Karpas-422 (cell line): ENCODE data around the gene GNA12. TPM values are rescaled to one million over a fixed set of nuclear protein-coding genes. Genes with fewer than 3 reads are reported as not detected.

Experiments used
- DNase-seq: peaks from one replicate; pipeline ENCODE4 v3.0.0-alpha.2; 2015
- H2AFZ ChIP-seq: fragments of 200-600 bp; sonication (generic); 2 replicates; pipeline ENCODE4 v1.6.1; 2014; ENCODE audit warnings: antibody characterized with exemption, low read length, mixed read lengths
- H3K27ac ChIP-seq: fragments of 200-600 bp; sonication (generic); 2 replicates; pipeline ENCODE4 v1.5.1; 2014; ENCODE audit warnings: mild to moderate bottlenecking, low read length, moderate library complexity
- H3K27me3 ChIP-seq: fragments of 200-600 bp; sonication (generic); 2 replicates; pipeline ENCODE4 v1.6.1; 2014; ENCODE audit warnings: low read length, mixed read lengths
- H3K36me3 ChIP-seq: fragments of 200-600 bp; sonication (generic); 2 replicates; pipeline ENCODE4 v1.6.1; 2014; ENCODE audit warnings: low read length, mixed read lengths; ENCODE audit not compliant: insufficient read depth
- H3K4me1 ChIP-seq: fragments of 200-600 bp; sonication (generic); 2 replicates; pipeline ENCODE4 v1.6.1; 2014; ENCODE audit warnings: mild to moderate bottlenecking, low read length, mixed read lengths
- H3K4me2 ChIP-seq: fragments of 200-600 bp; sonication (generic); 2 replicates; pipeline ENCODE4 v1.6.1; 2014; ENCODE audit warnings: low read length, low read depth, mild to moderate bottlenecking; ENCODE audit not compliant: poor library complexity, severe bottlenecking
- H3K4me3 ChIP-seq: fragments of 200-600 bp; sonication (generic); 2 replicates; pipeline ENCODE4 v1.5.1; 2014; ENCODE audit warnings: mild to moderate bottlenecking, antibody characterized with exemption, low read length, mixed read lengths
- H3K79me2 ChIP-seq: fragments of 200-600 bp; sonication (generic); 2 replicates; pipeline ENCODE4 v1.6.1; 2014; ENCODE audit warnings: mild to moderate bottlenecking, low read length, mixed read lengths
- H3K9ac ChIP-seq: fragments of 200-600 bp; sonication (generic); 2 replicates; pipeline ENCODE4 v1.6.0; 2014; ENCODE audit warnings: low read length
- H3K9me2 ChIP-seq: fragments of 200-600 bp; sonication (generic), shearing (Covaris generic); replicated peaks from 2 replicates; pipeline ENCODE4 v1.6.0; 2014; ENCODE audit warnings: mild to moderate bottlenecking, low read length, moderate library complexity; ENCODE audit not compliant: insufficient read depth
- H3K9me3 ChIP-seq: fragments of 300-700, 200-600 bp; sonication (generic); 2 replicates; pipeline ENCODE4 v1.6.1; 2014; ENCODE audit warnings: low read length, mixed read lengths
- H4K20me1 ChIP-seq: fragments of 200-600 bp; sonication (generic); 2 replicates; pipeline ENCODE4 v1.6.1; 2014; ENCODE audit warnings: mild to moderate bottlenecking, antibody characterized with exemption, low read length, low read depth; ENCODE audit not compliant: insufficient read depth
- total RNA-seq: library from RNA; depleted of rRNA; stranded (reverse); fragments of >200 nt; shearing (Covaris generic); gene quantifications from 2 replicates; pipeline ENCODE4 v1.2.3, GENCODE V29; 2014; ENCODE audit warnings: low replicate concordance

Gene GNA12
- total RNA-seq, 1 experiment from 2014 or later: 3.1 TPM

GRCh38 chr7:2774935-2775334 lies 69.2 kb downstream of the GNA12 start:
- H3K9me2 ChIP-seq: no peaks in the 10 kb centered on the region
- no peak overlapping the region for H3K27ac ChIP-seq
- H3K36me3 ChIP-seq: no peaks in the 10 kb centered on the region
- H4K20me1 ChIP-seq: no peaks in the 10 kb centered on the region
- H3K79me2 ChIP-seq: no peaks in the 10 kb centered on the region
- no peak overlapping the region for H2AFZ ChIP-seq
- H3K4me2 ChIP-seq: no peak overlapping the region
- H3K4me1 ChIP-seq: peaks cover 5% of the 10 kb centered on the region; the same call in 1 of the 2 replicates
- H3K27me3 ChIP-seq: no peaks in the 10 kb centered on the region
- no peak overlapping the region for H3K4me3 ChIP-seq
- H3K9me3 ChIP-seq: no peaks in the 10 kb centered on the region
- DNase-seq: no peak
- no peak overlapping the region for H3K9ac ChIP-seq

- no peak overlapping the region for H2AFZ ChIP-seq
- H3K27ac ChIP-seq: no peak overlapping the region
- H3K27me3 ChIP-seq: no peaks in the 10 kb centered on the region
- H3K79me2 ChIP-seq: no peaks in the 10 kb centered on the region
- no peak for DNase-seq
- H3K36me3 ChIP-seq: no peaks in the 10 kb centered on the region
- H3K4me1 ChIP-seq: peaks cover 5% of the 10 kb centered on the region; the same call in 1 of the 2 replicates
- H3K4me2 ChIP-seq: no peak overlapping the region
- no peak overlapping the region for H3K4me3 ChIP-seq
- H3K9me2 ChIP-seq: no peaks in the 10 kb centered on the region
- H3K9ac ChIP-seq: no peak overlapping the region
- no peaks in the 10 kb centered on the region for H3K9me3 ChIP-seq
- H4K20me1 ChIP-seq: no peaks in the 10 kb centered on the region
Measured at GRCh38 chr7:2774280-2774679, 69.8 kb downstream of the GNA12 start.

- no peaks in the 10 kb centered on the region for H3K9me3 ChIP-seq
- no peaks in the 10 kb centered on the region for H3K9me2 ChIP-seq
- H3K9ac ChIP-seq: no peak overlapping the region
- H3K79me2 ChIP-seq: no peaks in the 10 kb centered on the region
- H3K36me3 ChIP-seq: no peaks in the 10 kb centered on the region
- H3K4me2 ChIP-seq: no peak overlapping the region
- no peak for DNase-seq
- no peaks in the 10 kb centered on the region for H3K27me3 ChIP-seq
- peaks cover 5% of the 10 kb centered on the region; the same call in 1 of the 2 replicates for H3K4me1 ChIP-seq
- H2AFZ ChIP-seq: no peak overlapping the region
- H3K27ac ChIP-seq: no peak overlapping the region
- H3K4me3 ChIP-seq: no peak overlapping the region
- H4K20me1 ChIP-seq: no peaks in the 10 kb centered on the region
Measured at GRCh38 chr7:2773608-2774007, 70.5 kb downstream of the GNA12 start.

- Histone ChIP-seq H3K27ac (no peak overlapping the region), H3K4me2 (no peak overlapping the region)
Measured at GRCh38 chr7:2771274-2771731, 72.8 kb downstream of the GNA12 start.

GRCh38 chr7:2764621-2765020 lies 79.5 kb downstream of the GNA12 start:
- Histone ChIP-seq H2AFZ (no peak overlapping the region), H3K4me2 (no peak overlapping the region), H3K9me2 (no peaks in the 10 kb centered on the region), H3K36me3 (no peaks in the 10 kb centered on the region), H3K27me3 (no peaks in the 10 kb centered on the region), H3K4me1 (no peaks in the 10 kb centered on the region), H3K79me2 (no peaks in the 10 kb centered on the region), H3K4me3 (no peak overlapping the region), H4K20me1 (no peaks in the 10 kb centered on the region), H3K9me3 (no peaks in the 10 kb centered on the region), H3K27ac (no peak overlapping the region), H3K9ac (no peak overlapping the region)
- peak; percentile 14 for DNase-seq

More at GRCh38 chr7:2771274-2771731, 72.8 kb downstream of the GNA12 start:
- H3K4me3 ChIP-seq: no peak overlapping the region
- no peak overlapping the region for H3K9ac ChIP-seq
- H3K4me1 ChIP-seq: peaks cover 5% of the 10 kb centered on the region; the same call in 1 of the 2 replicates
- DNase-seq: no peak
- no peaks in the 10 kb centered on the region for H3K9me3 ChIP-seq
- H2AFZ ChIP-seq: no peak overlapping the region
- no peaks in the 10 kb centered on the region for H3K79me2 ChIP-seq
- H3K9me2 ChIP-seq: no peaks in the 10 kb centered on the region
- H3K27me3 ChIP-seq: no peaks in the 10 kb centered on the region
- H4K20me1 ChIP-seq: no peaks in the 10 kb centered on the region
- H3K36me3 ChIP-seq: no peaks in the 10 kb centered on the region

GRCh38 chr7:2763597-2763996 lies 80.5 kb downstream of the GNA12 start:
- Histone ChIP-seq H3K27ac (no peak overlapping the region), H3K4me3 (no peak overlapping the region), H3K4me1 (no peaks in the 10 kb centered on the region), H3K79me2 (no peaks in the 10 kb centered on the region), H3K9me2 (no peaks in the 10 kb centered on the region), H3K4me2 (no peak overlapping the region), H3K9me3 (no peaks in the 10 kb centered on the region), H3K36me3 (no peaks in the 10 kb centered on the region), H3K9ac (no peak overlapping the region), H4K20me1 (no peaks in the 10 kb centered on the region), H2AFZ (no peak overlapping the region), H3K27me3 (no peaks in the 10 kb centered on the region)
- no peak for DNase-seq

- Histone ChIP-seq H4K20me1 (no peaks in the 10 kb centered on the region), H2AFZ (no peak overlapping the region), H3K9me3 (no peaks in the 10 kb centered on the region), H3K4me1 (no peaks in the 10 kb centered on the region), H3K4me3 (no peak overlapping the region), H3K36me3 (no peaks in the 10 kb centered on the region), H3K27ac (no peak overlapping the region), H3K79me2 (no peaks in the 10 kb centered on the region), H3K4me2 (no peak overlapping the region), H3K27me3 (no peaks in the 10 kb centered on the region), H3K9ac (no peak overlapping the region), H3K9me2 (no peaks in the 10 kb centered on the region)
- peak; percentile 29 for DNase-seq
Measured at GRCh38 chr7:2761801-2762497, 82.2 kb downstream of the GNA12 start.

- Histone ChIP-seq H3K4me2 (no peak overlapping the region), H3K36me3 (no peaks in the 10 kb centered on the region), H4K20me1 (no peaks in the 10 kb centered on the region), H3K27me3 (no peaks in the 10 kb centered on the region), H3K79me2 (no peaks in the 10 kb centered on the region), H3K9me2 (no peaks in the 10 kb centered on the region), H3K4me1 (no peaks in the 10 kb centered on the region), H3K27ac (no peak overlapping the region), H3K4me3 (no peak overlapping the region), H2AFZ (no peak overlapping the region), H3K9me3 (no peaks in the 10 kb centered on the region), H3K9ac (no peak overlapping the region)
- no peak for DNase-seq
Measured at GRCh38 chr7:2761131-2761624, 82.9 kb downstream of the GNA12 start.
